SU-DHL-6 (cell line): ENCODE measurements around the gene LDB2.

ENCODE experiments used
- H2AFZ ChIP-seq: fragments of 200-600 bp; sonication (generic); 2 replicates; pipeline ENCODE4 v1.6.1; 2014; ENCODE audit warnings: low read depth, mild to moderate bottlenecking, moderate library complexity, mixed read lengths, antibody characterized with exemption, low read length; ENCODE audit not compliant: severe bottlenecking
- H3F3A ChIP-seq: fragments of 200-600 bp; shearing (Covaris generic); 2 replicates; pipeline ENCODE4 v1.6.0; 2016; ENCODE audit warnings: antibody characterized with exemption, mild to moderate bottlenecking; ENCODE audit not compliant: insufficient read depth
- H3K27ac ChIP-seq: fragments of 200-600 bp; sonication (generic); 2 replicates; pipeline ENCODE4 v1.5.1; 2016; ENCODE audit warnings: low read depth, mild to moderate bottlenecking, low read length, moderate library complexity, mixed read lengths
- H3K27me3 ChIP-seq: fragments of 200-600 bp; sonication (generic), shearing (Covaris generic); 2 replicates; pipeline ENCODE4 v1.6.0; 2014; ENCODE audit warnings: mild to moderate bottlenecking, low read length
- H3K36me3 ChIP-seq: fragments of 200-600 bp; sonication (generic); 2 replicates; pipeline ENCODE4 v1.6.1; 2014; ENCODE audit warnings: mild to moderate bottlenecking, low read length, mixed read lengths
- H3K4me2 ChIP-seq: fragments of 300-600, 200-600 bp; shearing (Covaris generic), sonication (generic); 2 replicates; pipeline ENCODE4 v1.6.0; 2014; ENCODE audit warnings: low read length, low read depth, mild to moderate bottlenecking; ENCODE audit not compliant: poor library complexity, severe bottlenecking
- H3K4me3 ChIP-seq: fragments of 200-600 bp; sonication (generic); 2 replicates; pipeline ENCODE4 v1.5.1; 2014; ENCODE audit warnings: antibody characterized with exemption, low read length, mild to moderate bottlenecking, mixed read lengths; ENCODE audit not compliant: insufficient read depth, poor library complexity, severe bottlenecking
- H3K79me2 ChIP-seq: fragments of 200-600 bp; sonication (generic); 2 replicates; pipeline ENCODE4 v1.6.1; 2014; ENCODE audit warnings: mild to moderate bottlenecking, low read length, moderate library complexity; ENCODE audit not compliant: insufficient read depth
- H3K9ac ChIP-seq: fragments of 200-600 bp; sonication (generic); 2 replicates; pipeline ENCODE4 v1.7.0; 2014; ENCODE audit warnings: mild to moderate bottlenecking, low read length
- H3K9me2 ChIP-seq: fragments of 200-600 bp; sonication (generic); replicated peaks from 2 replicates; pipeline ENCODE4 v1.6.1; 2014; ENCODE audit warnings: low read length; ENCODE audit not compliant: insufficient read depth
- H3K9me3 ChIP-seq: fragments of 200-600 bp; sonication (generic); 2 replicates; pipeline ENCODE4 v1.6.1; 2014; ENCODE audit warnings: low read length, mixed read lengths; ENCODE audit not compliant: insufficient read depth
- H4K20me1 ChIP-seq: fragments of 200-600 bp; sonication (generic); 2 replicates; pipeline ENCODE4 v1.6.1; 2014; ENCODE audit warnings: low read depth, mild to moderate bottlenecking, antibody characterized with exemption, low read length, moderate library complexity, mixed read lengths
- EZH2phosphoT487 ChIP-seq: fragments of 200-600 bp; sonication (generic), shearing (Covaris generic); conservative IDR thresholded peaks from 2 replicates; pipeline ENCODE4 v1.6.1; 2018; ENCODE audit warnings: mild to moderate bottlenecking, antibody characterized with exemption, low read length, moderate library complexity, mixed read lengths
- TF ChIP-seq, protein P1 (sequence below): fragments of 200-600 bp; sonication (generic); IDR thresholded peaks from one replicate; pipeline ENCODE4 v1.5.1; 2017; ENCODE audit warnings: antibody characterized with exemption, mild to moderate bottlenecking, low read length, moderate library complexity; ENCODE audit not compliant: insufficient read depth, poor library complexity, severe bottlenecking

Gene LDB2

DNA sequence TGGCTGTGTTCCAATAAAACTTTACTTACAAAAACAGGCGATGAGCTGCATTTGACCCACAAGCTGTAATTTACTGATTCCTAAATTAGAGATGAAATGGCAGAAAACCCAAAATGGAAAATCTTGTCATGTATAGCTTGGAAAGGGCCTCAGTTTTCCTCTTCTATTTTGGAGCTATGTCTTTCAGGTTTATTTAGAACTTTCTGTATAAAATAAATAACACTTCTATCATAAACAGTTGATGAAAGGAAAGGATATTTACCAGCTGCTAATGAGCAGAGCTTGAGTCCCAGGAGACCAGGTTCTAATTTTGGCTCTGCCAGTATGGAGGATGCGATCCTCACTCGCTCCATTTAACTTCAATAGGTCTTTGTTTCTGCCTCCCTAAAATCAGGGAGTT lies 213.5 kb downstream of the LDB2 start:
- no peak overlapping the region for H3K27ac ChIP-seq
- no peaks in the 10 kb centered on the region for H3K9me2 ChIP-seq
- H3K9ac ChIP-seq: no peak overlapping the region
- no peaks in the 10 kb centered on the region for H3K27me3 ChIP-seq
- no peaks in the 10 kb centered on the region for H3K9me3 ChIP-seq
- H4K20me1 ChIP-seq: no peaks in the 10 kb centered on the region
- no peak overlapping the region for H3K4me2 ChIP-seq
- H3K36me3 ChIP-seq: no peaks in the 10 kb centered on the region
- H3F3A ChIP-seq: no peaks in the 10 kb centered on the region
- TF ChIP-seq, protein P1, sequence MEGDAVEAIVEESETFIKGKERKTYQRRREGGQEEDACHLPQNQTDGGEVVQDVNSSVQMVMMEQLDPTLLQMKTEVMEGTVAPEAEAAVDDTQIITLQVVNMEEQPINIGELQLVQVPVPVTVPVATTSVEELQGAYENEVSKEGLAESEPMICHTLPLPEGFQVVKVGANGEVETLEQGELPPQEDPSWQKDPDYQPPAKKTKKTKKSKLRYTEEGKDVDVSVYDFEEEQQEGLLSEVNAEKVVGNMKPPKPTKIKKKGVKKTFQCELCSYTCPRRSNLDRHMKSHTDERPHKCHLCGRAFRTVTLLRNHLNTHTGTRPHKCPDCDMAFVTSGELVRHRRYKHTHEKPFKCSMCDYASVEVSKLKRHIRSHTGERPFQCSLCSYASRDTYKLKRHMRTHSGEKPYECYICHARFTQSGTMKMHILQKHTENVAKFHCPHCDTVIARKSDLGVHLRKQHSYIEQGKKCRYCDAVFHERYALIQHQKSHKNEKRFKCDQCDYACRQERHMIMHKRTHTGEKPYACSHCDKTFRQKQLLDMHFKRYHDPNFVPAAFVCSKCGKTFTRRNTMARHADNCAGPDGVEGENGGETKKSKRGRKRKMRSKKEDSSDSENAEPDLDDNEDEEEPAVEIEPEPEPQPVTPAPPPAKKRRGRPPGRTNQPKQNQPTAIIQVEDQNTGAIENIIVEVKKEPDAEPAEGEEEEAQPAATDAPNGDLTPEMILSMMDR: no peak
- TF ChIP-seq EZH2phosphoT487: no peak
- no peaks in the 10 kb centered on the region for H3K79me2 ChIP-seq
- no peak overlapping the region for H2AFZ ChIP-seq
- no peak overlapping the region for H3K4me3 ChIP-seq

DNA sequence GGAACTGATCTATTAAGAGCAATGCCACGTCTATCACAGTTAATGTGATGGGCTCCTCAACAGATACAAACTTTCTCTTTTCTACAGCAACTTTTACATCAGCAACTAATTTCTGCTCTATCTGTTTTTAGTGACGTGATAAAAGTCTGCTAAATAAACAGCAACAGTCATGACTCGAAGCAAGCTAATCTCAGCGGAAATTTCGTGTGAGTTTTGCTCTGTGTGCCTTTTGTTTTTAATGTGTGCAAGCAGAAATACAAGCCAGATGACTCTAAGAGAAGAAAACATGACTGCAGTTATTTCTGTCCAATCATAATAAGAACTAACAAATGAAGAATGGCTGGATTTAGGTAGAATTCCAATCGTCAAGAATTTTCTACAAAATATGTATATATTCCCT lies 214.3 kb downstream of the LDB2 start:
- Histone ChIP-seq H3F3A (no peaks in the 10 kb centered on the region), H2AFZ (no peak overlapping the region), H3K27me3 (no peaks in the 10 kb centered on the region), H3K9me2 (no peaks in the 10 kb centered on the region), H4K20me1 (no peaks in the 10 kb centered on the region), H3K4me3 (no peak overlapping the region), H3K4me2 (no peak overlapping the region), H3K79me2 (no peaks in the 10 kb centered on the region), H3K27ac (no peak overlapping the region), H3K9ac (no peak overlapping the region), H3K36me3 (no peaks in the 10 kb centered on the region), H3K9me3 (no peaks in the 10 kb centered on the region)
- TF ChIP-seq, protein P1: no peak
- TF ChIP-seq EZH2phosphoT487: no peak

DNA sequence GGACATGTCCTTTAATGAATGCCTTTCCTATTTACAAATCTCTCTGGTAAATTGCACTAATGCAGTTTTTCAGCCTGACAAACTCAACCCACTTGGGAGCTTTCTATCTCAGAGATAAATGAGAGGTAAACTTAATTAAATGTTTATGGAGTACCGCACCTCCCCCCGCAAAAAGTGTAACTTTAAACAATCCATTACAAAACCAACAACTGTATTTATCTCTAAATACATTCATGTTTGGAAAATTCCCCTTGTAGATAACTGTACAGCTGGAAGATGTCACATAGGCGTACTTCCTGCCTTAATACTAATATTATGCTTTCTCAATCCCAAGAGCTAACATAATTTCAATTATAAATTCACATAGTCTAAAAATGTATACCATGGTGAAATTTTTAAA lies 215.5 kb downstream of the LDB2 start:
- no peaks in the 10 kb centered on the region for H3K27me3 ChIP-seq
- no peak for TF ChIP-seq EZH2phosphoT487
- TF ChIP-seq, protein P1: no peak
- no peak overlapping the region for H3K4me2 ChIP-seq

More for the DNA sequence above, 215.5 kb downstream of the LDB2 start:
- H3K9ac ChIP-seq: no peak overlapping the region
- no peaks in the 10 kb centered on the region for H3K9me3 ChIP-seq
- H3K79me2 ChIP-seq: no peaks in the 10 kb centered on the region
- H3K9me2 ChIP-seq: no peaks in the 10 kb centered on the region
- H4K20me1 ChIP-seq: no peaks in the 10 kb centered on the region
- no peaks in the 10 kb centered on the region for H3K36me3 ChIP-seq
- no peak overlapping the region for H3K4me3 ChIP-seq
- no peak overlapping the region for H2AFZ ChIP-seq
- H3F3A ChIP-seq: no peaks in the 10 kb centered on the region
- H3K27ac ChIP-seq: no peak overlapping the region
